Measurements from ENCODE around the gene PTCH2. TPM values are rescaled to one million over a fixed set of nuclear protein-coding genes. Genes with fewer than 3 reads are reported as not detected.

Gene PTCH2
- total RNA-seq, 1 donor from 2014 or later: 3.0 TPM

GRCh38 chr1:44807364-44808062 lies 35.5 kb downstream of the PTCH2 start:
- peaks cover 5% of the 10 kb centered on the region for H3K36me3 Mint-ChIP-seq (ENCODE audit: insufficient read depth)

GRCh38 chr1:44806704-44807363 lies 36.2 kb downstream of the PTCH2 start, which contains the start of gene DYNLT4:
TSS of gene DYNLT4 (minus strand) at chr1:44807351. CDS start at chr1:44806668, 683 bp downstream.
- H3K36me3 Mint-ChIP-seq (ENCODE audit: insufficient read depth): peaks cover 6% of the 10 kb centered on the region
- DNase-seq (ENCODE audit: low spot score, unreplicated experiment): no peak
- H3K9me3 Mint-ChIP-seq (ENCODE audit: low read depth): no peaks in the 10 kb centered on the region
- H3K27me3 Mint-ChIP-seq: peaks cover 4% of the 10 kb centered on the region
- TF ChIP-seq CTCF (IDR thresholded peaks at IDR 0.05; ENCODE audit: unreplicated experiment): no peak
- H3K4me1 Mint-ChIP-seq (ENCODE audit: low read depth): peaks cover 43% of the 10 kb centered on the region
- H3K27ac Mint-ChIP-seq: peak within 1 kb of the TSS; percentile 99
- peak within 1 kb of the TSS; percentile 69 for H3K4me3 Mint-ChIP-seq (ENCODE audit: low read depth)

More at GRCh38 chr1:44807364-44808062, 35.5 kb downstream of the PTCH2 start:
- H3K9me3 Mint-ChIP-seq (ENCODE audit: low read depth): no peaks in the 10 kb centered on the region
- DNase-seq (ENCODE audit: low spot score, unreplicated experiment): peak; percentile 63
- TF ChIP-seq CTCF (IDR thresholded peaks at IDR 0.05; ENCODE audit: unreplicated experiment): no peak
- H3K27ac Mint-ChIP-seq: peak overlapping the region; percentile 99
- H3K4me3 Mint-ChIP-seq (ENCODE audit: low read depth): peak overlapping the region; percentile 54
- no peaks in the 10 kb centered on the region for H3K27me3 Mint-ChIP-seq
- peaks cover 39% of the 10 kb centered on the region for H3K4me1 Mint-ChIP-seq (ENCODE audit: low read depth)

- Mint-ChIP-seq H3K27ac (peak overlapping the region; percentile 99), H3K4me1 (ENCODE audit: low read depth) (peaks cover 43% of the 10 kb centered on the region)
- DNase-seq (ENCODE audit: low spot score, unreplicated experiment): no peak
Measured at GRCh38 chr1:44806025-44806703, 36.9 kb downstream of the PTCH2 start.

GRCh38 chr1:44805311-44806024 lies 37.6 kb downstream of the PTCH2 start:
- H3K4me3 Mint-ChIP-seq (ENCODE audit: low read depth): no peak overlapping the region
- no peak for TF ChIP-seq CTCF (IDR thresholded peaks at IDR 0.05; ENCODE audit: unreplicated experiment)
- peaks cover 8% of the 10 kb centered on the region for H3K27me3 Mint-ChIP-seq
- no peaks in the 10 kb centered on the region for H3K9me3 Mint-ChIP-seq (ENCODE audit: low read depth)
- peaks cover 40% of the 10 kb centered on the region for H3K4me1 Mint-ChIP-seq (ENCODE audit: low read depth)
- no peak for DNase-seq (ENCODE audit: low spot score, unreplicated experiment)
- H3K27ac Mint-ChIP-seq: peak overlapping the region; percentile 75
- H3K36me3 Mint-ChIP-seq (ENCODE audit: insufficient read depth): peaks cover 7% of the 10 kb centered on the region

More at GRCh38 chr1:44806025-44806703, 36.9 kb downstream of the PTCH2 start:
- no peaks in the 10 kb centered on the region for H3K9me3 Mint-ChIP-seq (ENCODE audit: low read depth)
- peaks cover 7% of the 10 kb centered on the region for H3K36me3 Mint-ChIP-seq (ENCODE audit: insufficient read depth)
- no peak for TF ChIP-seq CTCF (IDR thresholded peaks at IDR 0.05; ENCODE audit: unreplicated experiment)
- H3K4me3 Mint-ChIP-seq (ENCODE audit: low read depth): no peak overlapping the region
- peaks cover 5% of the 10 kb centered on the region for H3K27me3 Mint-ChIP-seq
